GM21381 (cell line): ENCODE measurements around the gene SNAPC1.

Experiments used
- ATAC-seq: cut with Tn5 transposase; IDR thresholded peaks from one replicate; pipeline ENCODE4 v1.9.1; 2021; ENCODE audit warnings: mild to moderate bottlenecking, moderate library complexity; ENCODE audit not compliant: unreplicated experiment

SNAPC1 gene

GRCh38 chr14:61811882-61812346 is 49.7 kb downstream of the SNAPC1 start:
- no peak for ATAC-seq

GRCh38 chr14:61812347-61813095 is 50.3 kb downstream of the SNAPC1 start, which contains the start of gene SYT16:
TSS of gene SYT16 (plus strand) at chr14:61812703.
- no peak for ATAC-seq

GRCh38 chr14:61813096-61813606 is 50.9 kb downstream of the SNAPC1 start:
- ATAC-seq = no peak

GRCh38 chr14:61822458-61822857 is 60.2 kb downstream of the SNAPC1 start:
- no peak for ATAC-seq

- no peak for ATAC-seq
Observed at GRCh38 chr14:61832783-61833182, 70.6 kb downstream of the SNAPC1 start.

- ATAC-seq = no peak
Observed at GRCh38 chr14:61836184-61836583, 74.0 kb downstream of the SNAPC1 start.

- ATAC-seq = no peak
Observed at GRCh38 chr14:61836807-61837206, 74.6 kb downstream of the SNAPC1 start.

- ATAC-seq = peak; percentile 96
Observed at GRCh38 chr14:61837336-61838229, 75.4 kb downstream of the SNAPC1 start.

- no peak for ATAC-seq
Observed at GRCh38 chr14:61838661-61839245, 76.5 kb downstream of the SNAPC1 start.

GRCh38 chr14:61839507-61839906 is 77.3 kb downstream of the SNAPC1 start:
- no peak for ATAC-seq

- ATAC-seq = no peak
Observed at GRCh38 chr14:61841145-61841544, 78.9 kb downstream of the SNAPC1 start.
